GM12878 (cell line): ENCODE results near the gene CTNNA3. TPM values are rescaled to one million over a fixed set of nuclear protein-coding genes. Genes with fewer than 3 reads are reported as not detected.

Experiments used
- ATAC-seq: fragments of 200-7000 bp; cut with Tn5 transposase; 3 replicates; pipeline ENCODE4 v1.9.1; 2020; ENCODE audit warnings: mild to moderate bottlenecking, moderate library complexity
- BruUV-seq: library from RNA; stranded (reverse); fragments of 400-500 nt; replicated peaks from 2 replicates; lab custom pipeline; 2021; lab: Mats Ljungman, UMichigan
- CTCF ChIA-PET: fragments of 300-600 bp; sonication (Branson Sonifier 250); formaldehyde crosslinking; extraction: SDS; loops from one replicate; lab custom pipeline; 2021; ENCODE audit warnings: inconsistent platforms; lab: Yijun Ruan, JAX
- POLR2A ChIA-PET: fragments of 350-600 bp; formaldehyde crosslinking; extraction: SDS; loops from one replicate; lab custom pipeline; 2021; ENCODE audit warnings: inconsistent platforms; lab: Charles Lee
- RAD21 ChIA-PET: fragments of 300-600 bp; sonication (Branson Sonifier 250); formaldehyde crosslinking; loops from one replicate; lab custom pipeline; 2023; ENCODE audit warnings: antibody characterized with exemption; ENCODE audit not compliant: unreplicated experiment; lab: Charles Lee
- SMC1A ChIA-PET: fragments of 300-600 bp; sonication (Branson Sonifier 250); formaldehyde crosslinking; loops from one replicate; lab custom pipeline; 2023; ENCODE audit not compliant: unreplicated experiment, uncharacterized antibody; lab: Charles Lee
- DNase-seq: peaks from one replicate; pipeline ENCODE4 v3.0.0-alpha.2; 2011; ENCODE audit warnings: low read depth, low spot score
- FAIRE-seq: peaks from 3 replicates; lab custom pipeline; 2011; peaks lifted over from hg19 to GRCh38; lab: Jason Lieb, UNC
- H2AFZ ChIP-seq: 2 replicates; pipeline ENCODE4 v1.6.0; 2011; ENCODE audit warnings: low read depth, low read length, control low read depth; ENCODE audit not compliant: control insufficient read depth
- H3K27ac ChIP-seq: 2 replicates; pipeline ENCODE4 v1.5.1; 2011; ENCODE audit warnings: control low read depth; ENCODE audit not compliant: control insufficient read depth, insufficient read depth
- H3K27me3 ChIP-seq, 2 experiments: replicated peaks in 1 of 2; 2 replicates each; pipeline versions ENCODE4 v1.6.0 to v1.6.1; 2011; ENCODE audit warnings: low read length in 1 of 2; ENCODE audit not compliant: control insufficient read depth in 2 of 2, insufficient read depth in 2 of 2
- H3K36me3 ChIP-seq, 2 experiments: 2 replicates each; pipeline ENCODE4 v1.5.1; 2011; ENCODE audit warnings: low read length in 1 of 2; ENCODE audit not compliant: control insufficient read depth in 2 of 2, insufficient read depth in 2 of 2
- H3K4me1 ChIP-seq: 2 replicates; pipeline ENCODE4 v1.6.1; 2011; ENCODE audit warnings: mild to moderate bottlenecking, low read length, moderate library complexity, mixed read lengths; ENCODE audit not compliant: control insufficient read depth, insufficient read depth
- H3K4me2 ChIP-seq: 2 replicates; pipeline ENCODE4 v1.6.0; 2011; ENCODE audit warnings: control low read depth; ENCODE audit not compliant: control insufficient read depth, insufficient read depth
- H3K4me3 ChIP-seq: fragments of 200-600 bp; sonication (generic); 2 replicates; pipeline ENCODE4 v1.5.1; 2016
- H3K79me2 ChIP-seq: 2 replicates; pipeline ENCODE4 v1.6.0; 2011; ENCODE audit warnings: low read length; ENCODE audit not compliant: control insufficient read depth, insufficient read depth
- H3K9ac ChIP-seq: 2 replicates; pipeline ENCODE4 v1.8.0; 2011; ENCODE audit warnings: low read length, control low read depth, mixed read lengths; ENCODE audit not compliant: control insufficient read depth, insufficient read depth
- H3K9me3 ChIP-seq: replicated peaks from 3 replicates; pipeline ENCODE4 v1.5.1; 2011; ENCODE audit warnings: mild to moderate bottlenecking, low read length; ENCODE audit not compliant: control insufficient read depth, insufficient read depth
- H4K20me1 ChIP-seq: 2 replicates; pipeline ENCODE4 v1.6.0; 2011; ENCODE audit not compliant: control insufficient read depth, insufficient read depth
- BCL11A ChIP-seq: IDR thresholded peaks from 2 replicates; pipeline ENCODE4 v1.6.1; 2011; ENCODE audit warnings: low read depth, low read length
- MEF2A ChIP-seq: IDR thresholded peaks from 2 replicates; pipeline ENCODE4 v1.6.1; 2011; ENCODE audit warnings: low read depth, mild to moderate bottlenecking, low read length, moderate library complexity; ENCODE audit not compliant: insufficient read depth
- SMAD1 ChIP-seq: fragments of 450-650 bp; IDR thresholded peaks from 2 replicates; pipeline ENCODE4 v1.6.1; 2018; ENCODE audit warnings: mild to moderate bottlenecking, low read depth; ENCODE audit not compliant: partially characterized antibody
- STAT3 ChIP-seq: IDR thresholded peaks from 2 replicates; pipeline ENCODE4 v1.6.1; 2011; ENCODE audit warnings: low read depth, low read length, improper control_type of control experiment
- TCF7 ChIP-seq: IDR thresholded peaks from 2 replicates; pipeline ENCODE4 v1.6.1; 2014; ENCODE audit warnings: antibody characterized with exemption, borderline replicate concordance
- WGBS: methylation state at CpG from one replicate; pipeline ENCODE4 v1.1.6; 2016; ENCODE audit warnings: low lambda C conversion rate; ENCODE audit not compliant: insufficient replicate concordance, insufficient coverage; ENCODE audit errors: missing lambda C conversion rate; 5-methylcytosine and 5-hydroxymethylcytosine counted together
- in situ Hi-C: fragments of 300-500 bp; cut with MboI; formaldehyde crosslinking; loops from 9 replicates; pipeline ENCODE4 v1.14.3; 2018; ENCODE audit warnings: mixed read lengths
- intact Hi-C: fragments of 100-400 bp; cut with micrococcal nuclease; formaldehyde crosslinking; loops from one replicate; pipeline ENCODE4 v1.14.2; 2022; ENCODE audit not compliant: unreplicated experiment
- polyA plus RNA-seq, 11 experiments: library from polyadenylated mRNA; depleted of rRNA in 4 of 11; unstranded in 6 of 11; stranded (reverse) in 5 of 11; fragments of >200 nt; fragmentation: Nextera tagmentation in 4 of 11; fragmentation: Illumina TruSeq in 1 of 11; extraction: Ambion mirVana in 4 of 11; extraction: Trizol in 1 of 11; gene quantifications; 1 replicate in 1 of 11; 2 replicates in 10 of 11; pipeline versions ENCODE4 v1.2.1 to v1.2.3, GENCODE V29; 2011 to 2016; ENCODE audit warnings: inconsistent platforms in 2 of 11, missing spikeins in 2 of 11, low read depth in 1 of 11
- total RNA-seq, 4 experiments: library from RNA; depleted of rRNA in 3 of 4; stranded (reverse); fragments of >200 nt in 3 of 4; fragmentation: Illumina TruSeq in 1 of 4; extraction: Trizol in 1 of 4; gene quantifications; 2 replicates each; pipeline versions ENCODE4 v1.2.1 to v1.2.3, GENCODE V29; 2013 to 2021
- TF ChIP-seq, protein P1 (sequence below): fragments of 450-650 bp; formaldehyde crosslinking; IDR thresholded peaks from 2 replicates; pipeline ENCODE4 v1.5.0; 2022; ENCODE audit warnings: mild to moderate bottlenecking, missing genetic modification characterization

The CTNNA3 gene
- total and polyA plus RNA-seq, 10 of the 15 experiments (the other 5 are each of a cell fraction or from before 2014, with no cell fraction given): under 0.01 to 4.5 (median 0.22) TPM; not detected in 2

DNA sequence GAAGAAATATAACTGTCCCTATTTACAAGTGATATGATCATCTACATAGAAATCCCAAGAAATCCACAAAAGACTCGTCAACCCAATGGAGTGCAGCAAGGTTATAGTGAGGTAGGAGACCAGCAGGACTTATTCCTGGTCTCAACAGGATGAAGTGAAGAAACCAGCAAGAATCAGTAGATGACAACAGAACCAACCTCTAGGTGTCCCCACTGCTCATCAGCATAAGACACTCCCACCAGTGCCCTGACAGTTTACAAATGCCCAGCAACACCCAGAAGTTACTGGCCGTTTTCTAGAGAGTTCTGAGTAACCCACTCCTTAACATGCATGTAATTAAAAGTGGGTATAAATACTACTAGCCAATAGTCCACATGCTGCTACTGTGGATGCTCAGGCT lies 1240.7 kb downstream of the CTNNA3 start:
- H3K79me2 ChIP-seq: no peaks in the 10 kb centered on the region
- H3K9ac ChIP-seq: no peak overlapping the region
- in situ Hi-C loops (no loop called here), intact Hi-C loops (no loop called here)
- H3K4me3 ChIP-seq: no peak overlapping the region
- FAIRE-seq (no peak), DNase-seq (no peak), ATAC-seq (peak; percentile 36; the same call in 1 of the 3 replicates)
- no peak overlapping the region for H2AFZ ChIP-seq
- RAD21 ChIA-PET: no interaction called here
- CTCF ChIA-PET: no interaction called here
- no peak overlapping the region for H3K27ac ChIP-seq
- BruUV-seq: no TSS peak
- H3K4me1 ChIP-seq: no peaks in the 10 kb centered on the region
- H3K27me3 ChIP-seq: no peaks in the 10 kb centered on the region
- H3K36me3 ChIP-seq: no peaks in the 10 kb centered on the region
- TF ChIP-seq MEF2A (no peak), BCL11A (no peak), SMAD1 (no peak), STAT3 (no peak), TCF7 (no peak)
- TF ChIP-seq, protein P1, sequence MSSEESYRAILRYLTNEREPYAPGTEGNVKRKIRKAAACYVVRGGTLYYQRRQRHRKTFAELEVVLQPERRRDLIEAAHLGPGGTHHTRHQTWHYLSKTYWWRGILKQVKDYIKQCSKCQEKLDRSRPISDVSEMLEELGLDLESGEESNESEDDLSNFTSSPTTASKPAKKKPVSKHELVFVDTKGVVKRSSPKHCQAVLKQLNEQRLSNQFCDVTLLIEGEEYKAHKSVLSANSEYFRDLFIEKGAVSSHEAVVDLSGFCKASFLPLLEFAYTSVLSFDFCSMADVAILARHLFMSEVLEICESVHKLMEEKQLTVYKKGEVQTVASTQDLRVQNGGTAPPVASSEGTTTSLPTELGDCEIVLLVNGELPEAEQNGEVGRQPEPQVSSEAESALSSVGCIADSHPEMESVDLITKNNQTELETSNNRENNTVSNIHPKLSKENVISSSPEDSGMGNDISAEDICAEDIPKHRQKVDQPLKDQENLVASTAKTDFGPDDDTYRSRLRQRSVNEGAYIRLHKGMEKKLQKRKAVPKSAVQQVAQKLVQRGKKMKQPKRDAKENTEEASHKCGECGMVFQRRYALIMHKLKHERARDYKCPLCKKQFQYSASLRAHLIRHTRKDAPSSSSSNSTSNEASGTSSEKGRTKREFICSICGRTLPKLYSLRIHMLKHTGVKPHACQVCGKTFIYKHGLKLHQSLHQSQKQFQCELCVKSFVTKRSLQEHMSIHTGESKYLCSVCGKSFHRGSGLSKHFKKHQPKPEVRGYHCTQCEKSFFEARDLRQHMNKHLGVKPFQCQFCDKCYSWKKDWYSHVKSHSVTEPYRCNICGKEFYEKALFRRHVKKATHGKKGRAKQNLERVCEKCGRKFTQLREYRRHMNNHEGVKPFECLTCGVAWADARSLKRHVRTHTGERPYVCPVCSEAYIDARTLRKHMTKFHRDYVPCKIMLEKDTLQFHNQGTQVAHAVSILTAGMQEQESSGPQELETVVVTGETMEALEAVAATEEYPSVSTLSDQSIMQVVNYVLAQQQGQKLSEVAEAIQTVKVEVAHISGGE: no peak
- POLR2A ChIA-PET: no interaction called here
- 0% methylated on average over 2 of the region's 2 CpGs for WGBS
- H4K20me1 ChIP-seq: no peaks in the 10 kb centered on the region
- SMC1A ChIA-PET: no interaction called here
- H3K9me3 ChIP-seq: no peaks in the 10 kb centered on the region
- no peak overlapping the region for H3K4me2 ChIP-seq
